HPDE6-E6E7 (cell line): Measurements from ENCODE around the gene SORCS2.
A peak's percentile ranks its signal among the peaks of the same experiment; 100 is the strongest.

Experiments
- DNase-seq: peaks from one replicate; pipeline ENCODE4 v3.0.0; 2011; ENCODE audit warnings: missing footprints; ENCODE audit errors: extremely low spot score

SORCS2 gene

DNA sequence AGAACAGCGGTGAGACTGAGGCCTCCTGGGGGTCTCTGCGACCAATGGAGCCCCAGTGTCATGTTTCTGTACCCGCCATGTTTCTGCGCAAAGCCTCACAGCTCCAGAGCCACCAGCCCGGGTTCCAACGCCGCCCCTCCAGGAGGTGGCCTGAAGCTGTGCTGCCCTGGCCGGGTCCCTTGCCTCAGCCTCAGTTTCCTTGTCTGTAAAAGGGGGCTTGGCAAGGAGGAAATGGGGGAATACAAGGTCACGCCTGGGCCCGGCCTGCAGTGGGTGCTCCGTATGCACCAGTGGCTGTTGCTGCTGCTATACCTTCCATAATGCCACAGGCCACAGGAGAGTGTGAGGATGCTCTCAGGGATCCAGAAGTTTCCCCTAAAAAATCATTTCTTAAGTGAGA is 517.8 kb downstream of the SORCS2 start:
- DNase-seq = no peak

DNA sequence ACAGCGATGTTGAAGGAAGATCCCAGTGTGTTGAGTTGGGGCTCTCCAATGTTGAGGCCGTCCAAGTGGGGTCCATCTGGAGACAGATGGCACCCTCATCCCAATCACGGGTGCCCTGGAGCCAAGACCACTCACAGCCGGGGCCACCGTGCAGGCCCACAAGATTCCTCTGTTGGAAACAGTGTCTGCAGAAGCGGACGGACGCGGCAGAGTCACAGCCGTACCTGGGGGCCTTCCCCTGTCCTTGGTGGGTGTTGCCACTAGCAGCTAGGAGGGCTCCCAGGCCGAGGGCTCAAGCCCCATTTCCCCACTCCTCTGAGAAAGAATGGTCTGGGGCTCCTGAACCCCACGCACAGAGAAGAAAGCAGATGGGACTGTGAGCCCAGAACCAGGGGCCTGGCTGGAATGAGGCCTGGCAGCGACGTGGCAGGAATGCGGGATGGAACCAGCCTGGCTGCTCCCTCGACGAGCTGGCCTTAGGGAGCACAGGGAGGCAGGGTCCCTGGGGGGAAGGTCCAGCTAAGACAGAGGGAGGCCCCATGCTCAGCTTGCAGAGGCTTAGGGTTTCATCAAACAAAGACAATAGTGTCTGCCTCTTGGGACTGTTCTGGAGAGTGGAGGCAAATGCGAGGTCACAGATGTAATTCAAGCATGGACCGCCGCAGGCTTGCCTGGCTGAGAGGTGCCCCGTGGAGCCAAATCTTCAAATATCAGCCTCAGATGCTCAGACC is 518.4 kb downstream of the SORCS2 start:
- no peak for DNase-seq

DNA sequence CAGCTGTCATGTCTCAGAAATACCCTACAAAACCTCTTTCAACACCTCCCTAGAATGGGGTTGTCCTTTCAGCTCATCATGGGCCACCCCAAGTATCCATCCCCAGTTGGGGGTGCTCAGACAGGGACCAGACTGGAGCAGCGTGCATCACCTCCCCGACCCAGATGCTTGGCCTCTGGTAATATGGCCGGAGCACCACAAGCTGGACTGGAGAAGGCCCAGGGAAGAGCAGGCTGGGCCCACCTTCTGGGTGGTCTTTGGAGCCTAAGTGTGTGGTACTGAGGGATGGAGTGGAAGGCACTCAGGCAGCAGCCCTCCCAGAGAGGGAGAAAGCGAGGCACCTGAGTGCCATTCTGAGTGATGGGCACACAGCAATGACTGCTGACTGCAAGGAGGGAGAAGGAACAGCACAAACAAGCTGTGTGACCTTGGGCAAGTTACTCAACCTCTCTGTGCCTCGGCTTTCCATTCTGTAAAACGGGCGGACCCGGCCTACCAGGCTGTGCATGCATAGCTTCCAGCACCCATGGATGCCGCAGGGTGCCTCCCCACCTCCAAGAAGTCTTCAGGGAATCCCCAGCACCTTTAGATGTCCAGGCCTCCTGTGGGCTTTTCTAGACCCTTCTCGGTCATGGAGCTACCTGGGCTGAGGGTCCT is 519.1 kb downstream of the SORCS2 start:
- DNase-seq = no peak

DNA sequence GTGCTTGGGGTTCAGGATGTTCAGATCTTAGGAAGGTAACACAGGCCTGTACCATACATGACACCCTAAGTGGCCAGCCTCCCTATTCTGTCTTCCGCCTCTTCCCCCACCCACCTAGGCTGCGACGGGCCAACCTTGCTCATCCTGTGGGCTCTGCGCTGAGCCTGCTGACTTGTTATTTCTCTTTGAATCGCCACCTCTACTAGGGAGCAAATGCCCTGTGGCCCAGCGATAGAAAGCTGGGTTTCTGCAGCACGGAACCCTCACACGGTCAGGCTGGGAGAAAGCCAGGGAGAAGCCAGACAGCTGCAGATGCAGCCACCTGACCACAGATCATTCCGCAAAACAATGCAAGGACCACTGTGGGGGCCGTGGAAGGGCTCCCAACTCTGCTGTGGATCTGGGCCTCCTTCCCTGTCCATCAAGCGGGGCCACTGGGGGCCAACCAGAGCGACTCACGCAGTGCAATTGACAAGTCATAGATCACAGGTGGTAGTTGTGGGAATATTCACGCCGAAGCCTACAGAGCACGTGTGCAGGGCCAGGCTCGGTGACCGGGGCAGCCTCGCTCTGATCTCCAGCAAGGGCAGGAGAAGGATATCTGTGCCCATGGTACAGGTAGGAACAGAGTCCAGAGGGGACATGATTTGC is 519.8 kb downstream of the SORCS2 start:
- no peak for DNase-seq

DNA sequence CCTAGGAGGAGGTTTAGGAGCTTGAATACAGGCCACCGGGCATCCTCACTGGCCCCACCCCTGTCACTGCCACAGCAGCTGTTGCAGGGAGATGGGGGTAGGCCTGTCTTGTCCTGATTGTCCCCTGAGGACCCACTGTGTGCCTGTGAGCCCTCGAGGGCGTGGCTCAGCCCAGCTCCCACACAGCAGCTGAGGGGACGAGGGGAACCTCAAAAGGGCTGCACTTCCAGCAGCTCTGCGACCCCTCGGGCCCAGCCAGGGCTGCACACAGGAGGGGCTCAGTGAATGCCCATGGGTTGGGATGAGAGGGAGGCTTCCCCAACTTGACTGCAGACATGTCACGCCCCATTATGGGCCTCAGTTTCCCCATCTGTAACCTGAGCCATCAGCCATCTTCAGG is 521.4 kb downstream of the SORCS2 start:
- DNase-seq = no peak

DNA sequence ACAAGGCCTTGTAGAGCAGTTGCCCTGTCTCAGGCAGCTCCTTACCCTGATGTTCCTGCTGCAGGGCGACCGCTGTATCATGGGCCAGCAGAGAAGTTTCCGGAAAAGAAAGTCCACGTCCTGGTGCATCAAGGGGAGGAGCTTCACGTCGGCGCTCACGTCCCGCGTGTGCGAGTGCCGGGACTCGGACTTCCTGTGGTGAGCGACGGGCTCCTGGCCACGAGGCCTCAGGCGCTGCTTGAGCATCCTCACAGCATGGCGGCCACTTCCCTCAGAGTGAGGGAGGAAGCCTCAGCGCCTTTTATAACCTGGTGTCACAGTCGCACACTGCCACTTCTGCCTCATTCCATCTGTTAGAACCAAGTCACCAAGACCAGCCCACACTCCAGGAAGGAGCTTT is 521.8 kb downstream of the SORCS2 start:
- DNase-seq = no peak

DNA sequence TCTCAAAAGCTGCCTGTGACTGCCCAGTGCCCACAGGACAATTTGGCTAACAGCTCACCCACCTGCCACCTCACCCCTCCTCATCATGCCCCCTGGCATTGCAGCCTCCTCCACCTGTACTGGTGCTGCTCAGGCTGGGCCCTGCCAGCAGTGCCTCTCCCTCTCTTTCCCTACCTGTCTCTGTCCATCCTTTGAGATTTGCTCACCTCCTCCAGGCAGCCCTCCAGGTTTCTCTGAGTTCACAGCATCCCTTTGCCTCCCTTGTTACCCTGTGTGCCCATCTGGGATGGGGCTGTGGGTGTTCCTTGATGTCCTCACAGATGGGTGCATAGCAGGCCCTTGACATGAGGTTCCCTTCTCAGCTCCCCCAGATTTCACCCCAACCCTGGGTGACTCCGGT is 522.4 kb downstream of the SORCS2 start:
- no peak for DNase-seq

DNA sequence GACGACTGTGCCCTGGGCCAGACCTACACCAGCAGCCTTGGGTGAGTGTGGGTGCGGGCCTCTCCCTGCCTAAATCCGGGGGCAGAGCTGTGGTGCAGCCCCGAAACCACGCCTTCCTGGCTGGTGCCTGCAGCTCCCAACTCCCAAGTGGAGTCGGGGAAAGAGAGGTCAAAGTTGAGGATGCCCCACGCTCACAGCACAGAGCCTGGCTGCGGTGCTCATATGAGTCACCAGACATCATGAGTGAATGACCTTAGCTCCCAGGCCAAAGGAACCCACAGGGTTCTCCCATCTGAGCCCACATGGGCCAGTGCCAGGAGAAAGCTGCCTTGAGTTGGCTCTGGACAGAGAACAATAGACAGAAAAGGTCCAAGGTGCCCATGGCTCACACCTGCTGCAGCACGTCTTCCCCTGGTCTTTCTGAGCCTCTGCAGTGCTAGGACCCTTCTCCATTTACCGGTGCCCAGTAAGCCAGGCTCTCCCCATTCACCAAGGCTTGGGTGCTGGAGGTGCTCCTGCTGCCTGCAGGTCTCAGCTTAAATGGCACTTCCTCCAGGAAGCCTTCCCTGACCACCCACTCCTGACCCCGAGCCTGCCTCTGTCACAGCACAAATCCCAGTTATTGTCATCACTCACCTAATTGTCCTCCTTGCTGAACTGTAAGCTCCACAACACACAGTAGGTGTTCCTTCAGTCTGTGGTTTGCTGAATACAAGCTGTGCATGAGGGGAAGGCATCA is 523.1 kb downstream of the SORCS2 start:
- no peak for DNase-seq

DNA sequence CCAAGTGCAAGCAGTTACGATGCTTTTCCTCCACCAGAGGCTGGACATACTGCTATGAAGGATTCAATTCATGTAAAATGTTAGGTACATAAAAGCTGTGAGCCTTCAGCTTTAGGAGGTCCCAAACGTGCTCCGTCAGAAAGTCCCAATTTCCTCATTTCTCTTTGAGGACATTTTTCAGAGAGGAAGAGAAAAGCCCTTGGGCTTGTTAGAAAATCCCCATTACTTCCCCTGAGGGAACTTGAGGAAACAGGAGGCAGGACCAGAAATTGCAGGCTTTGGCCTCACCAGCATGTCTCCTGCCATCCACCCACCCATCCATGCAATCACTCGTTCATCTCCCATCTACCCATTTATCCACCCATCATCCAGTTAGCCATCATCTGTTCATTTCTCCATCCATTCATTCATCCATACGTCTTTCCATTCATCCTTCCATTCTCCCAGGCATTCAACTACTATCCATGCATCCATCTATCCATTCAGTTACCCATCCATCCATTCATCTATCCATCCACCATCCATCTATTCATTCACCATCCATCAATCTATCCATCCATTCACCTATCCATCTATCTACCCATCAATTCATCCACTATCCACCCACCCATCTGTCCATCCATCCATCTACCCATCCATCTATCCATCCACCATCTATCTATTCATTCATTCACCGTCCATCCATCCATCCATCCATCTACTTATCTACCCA is 523.8 kb downstream of the SORCS2 start:
- DNase-seq = no peak

DNA sequence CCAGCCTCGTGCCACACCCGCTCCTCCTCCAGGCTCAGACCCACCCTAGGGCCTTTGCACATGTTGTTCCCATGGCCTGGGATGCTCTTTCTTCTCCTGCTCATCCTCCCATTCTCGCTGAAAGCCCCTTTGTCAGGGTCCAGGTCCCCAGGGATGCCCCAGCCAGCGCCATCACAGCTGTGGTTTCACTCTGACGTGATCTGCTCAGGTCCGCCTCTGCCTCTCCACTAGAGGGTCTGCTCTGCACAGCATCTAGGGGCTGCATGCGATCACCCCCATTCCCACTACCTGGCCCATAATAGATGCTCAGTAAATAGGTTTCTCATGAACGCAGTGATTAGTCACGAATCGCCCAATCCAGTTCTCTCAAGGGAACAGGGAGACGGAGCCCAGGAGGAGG is 524.8 kb downstream of the SORCS2 start:
- no peak for DNase-seq

DNA sequence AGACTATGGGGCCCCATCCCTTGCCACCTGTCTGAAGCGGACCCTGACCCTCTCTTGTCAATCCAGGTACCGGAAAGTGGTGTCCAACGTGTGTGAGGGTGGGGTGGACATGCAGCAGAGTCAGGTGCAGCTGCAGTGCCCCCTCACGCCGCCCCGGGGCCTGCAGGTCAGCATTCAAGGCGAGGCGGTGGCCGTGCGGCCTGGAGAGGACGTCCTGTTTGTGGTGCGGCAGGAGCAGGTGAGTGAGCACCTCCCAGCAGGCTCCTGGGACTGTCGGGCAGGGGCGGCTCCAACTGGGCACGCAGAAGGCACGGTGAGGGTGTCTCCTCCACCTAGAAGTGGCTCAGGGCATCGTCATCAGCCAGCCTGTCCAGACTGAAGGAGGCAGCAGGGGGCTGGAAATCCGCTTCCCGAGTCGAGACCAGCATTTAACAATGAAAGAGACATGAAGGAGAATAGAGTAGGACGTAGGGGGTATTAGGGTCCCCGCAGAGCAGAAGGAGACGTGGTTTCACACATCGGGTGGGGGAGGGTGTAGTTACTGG is 525.7 kb downstream of the SORCS2 start:
- DNase-seq = no peak

DNA sequence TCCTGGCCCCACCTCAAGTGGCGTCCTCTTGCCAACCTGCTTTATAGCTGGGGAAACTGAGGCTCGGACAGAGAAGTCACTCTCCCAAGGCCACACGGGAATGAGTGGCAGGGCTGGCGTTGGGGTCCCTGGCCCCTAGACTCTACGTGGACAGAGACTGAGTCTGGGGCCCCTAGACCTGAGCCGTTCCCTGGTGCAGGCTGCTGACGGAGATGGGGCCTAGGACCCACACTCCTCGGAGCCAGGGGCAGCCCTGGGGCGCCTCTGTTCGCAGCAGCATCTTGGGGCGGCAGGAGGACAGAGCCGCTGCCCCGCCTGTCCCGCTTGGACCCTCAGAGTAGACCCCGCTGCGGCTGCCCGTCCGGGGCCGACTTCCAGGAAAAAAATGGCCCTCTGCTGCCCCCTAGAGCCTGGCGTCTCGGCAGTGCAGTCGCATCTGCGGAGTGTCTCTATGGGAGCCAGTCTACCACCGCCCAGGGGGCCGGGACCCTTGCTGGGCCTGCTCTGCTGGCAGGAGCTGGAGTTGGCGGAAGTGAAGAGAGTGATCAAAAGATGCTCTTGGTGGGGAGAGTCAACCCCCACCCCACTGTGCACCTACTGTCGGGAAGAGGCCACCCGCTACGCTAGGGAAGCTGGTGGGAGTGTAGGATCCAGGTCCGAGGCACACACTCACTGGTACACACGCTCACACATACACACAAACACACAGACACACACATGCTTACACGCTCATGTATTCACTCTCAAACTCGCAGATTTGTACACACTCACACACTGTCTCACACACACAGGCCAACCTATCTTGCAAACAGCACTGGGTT is 527.2 kb downstream of the SORCS2 start:
- DNase-seq = peak; percentile 73

DNA sequence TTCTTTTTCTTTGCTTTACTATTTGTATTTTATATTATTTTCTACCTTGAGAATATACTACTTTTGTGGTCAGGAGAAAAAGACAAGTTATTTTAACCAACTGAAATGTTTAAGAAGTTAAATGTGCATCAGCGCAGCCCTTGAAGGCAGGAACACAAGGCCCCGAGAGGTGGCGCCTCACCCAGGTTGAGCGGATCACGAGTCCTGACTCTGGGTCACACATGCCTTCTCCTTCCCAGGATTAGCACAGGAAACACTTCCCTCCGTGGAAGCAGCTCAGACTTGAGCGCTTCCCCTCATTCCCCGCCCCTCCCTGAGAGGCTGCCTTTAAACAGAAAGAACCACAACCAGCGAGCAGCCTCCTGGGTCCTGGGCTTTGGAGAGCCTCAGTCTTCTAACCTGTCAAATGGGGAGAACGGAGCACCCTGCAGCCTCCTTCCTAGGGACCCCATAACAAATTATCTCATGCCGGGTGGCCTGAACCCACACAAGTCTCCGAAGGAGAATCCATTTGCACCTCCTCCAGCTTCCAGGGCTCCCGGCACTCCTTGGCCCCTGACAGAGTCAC is 529.7 kb downstream of the SORCS2 start:
- DNase-seq = no peak

DNA sequence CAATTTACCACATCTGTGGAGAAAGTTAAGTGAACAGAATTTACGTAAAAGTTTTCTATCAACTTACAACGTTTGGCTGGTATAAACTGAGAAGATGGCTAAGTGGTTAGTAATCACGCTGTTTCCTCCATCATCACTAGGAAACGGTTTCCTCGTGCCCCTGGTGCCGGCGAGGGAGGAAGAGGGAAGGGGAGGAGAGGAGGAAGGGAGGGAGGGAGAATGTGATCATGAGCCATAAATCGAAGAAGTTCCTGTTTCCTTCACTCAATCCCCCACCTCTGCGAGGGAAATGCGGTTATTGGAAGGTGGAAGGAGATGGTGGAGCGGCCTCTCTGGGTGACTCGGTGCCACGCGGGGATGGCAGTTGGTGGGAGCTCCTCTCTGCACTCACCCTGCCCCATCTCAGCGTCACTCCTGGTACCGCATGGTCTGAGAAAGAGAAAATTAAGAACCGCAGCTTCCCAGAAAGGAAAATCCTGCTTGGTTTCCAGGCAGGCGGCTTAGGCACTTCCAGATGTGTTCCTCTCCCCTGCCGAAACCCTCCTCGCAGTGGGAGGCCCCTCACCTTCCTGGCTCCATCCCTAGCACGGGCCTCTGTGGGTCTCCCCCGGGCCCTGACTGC is 530.5 kb downstream of the SORCS2 start:
- no peak for DNase-seq

DNA sequence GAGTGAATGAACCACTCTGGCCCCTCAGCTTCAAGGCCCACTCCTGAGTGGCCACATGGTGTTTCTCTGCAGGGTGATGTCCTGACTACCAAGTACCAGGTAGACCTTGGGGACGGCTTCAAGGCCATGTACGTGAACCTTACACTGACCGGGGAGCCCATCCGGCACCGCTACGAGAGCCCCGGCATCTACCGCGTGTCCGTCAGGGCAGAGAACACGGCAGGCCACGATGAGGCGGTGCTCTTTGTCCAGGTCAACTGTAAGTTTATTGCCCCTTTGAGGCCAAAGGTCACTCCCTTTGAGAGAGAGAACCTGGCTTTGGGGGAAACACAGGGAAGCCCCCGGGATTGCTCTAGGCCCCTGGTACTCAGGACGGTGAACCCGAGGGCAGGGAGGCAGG is 531.3 kb downstream of the SORCS2 start:
- no peak for DNase-seq

DNA sequence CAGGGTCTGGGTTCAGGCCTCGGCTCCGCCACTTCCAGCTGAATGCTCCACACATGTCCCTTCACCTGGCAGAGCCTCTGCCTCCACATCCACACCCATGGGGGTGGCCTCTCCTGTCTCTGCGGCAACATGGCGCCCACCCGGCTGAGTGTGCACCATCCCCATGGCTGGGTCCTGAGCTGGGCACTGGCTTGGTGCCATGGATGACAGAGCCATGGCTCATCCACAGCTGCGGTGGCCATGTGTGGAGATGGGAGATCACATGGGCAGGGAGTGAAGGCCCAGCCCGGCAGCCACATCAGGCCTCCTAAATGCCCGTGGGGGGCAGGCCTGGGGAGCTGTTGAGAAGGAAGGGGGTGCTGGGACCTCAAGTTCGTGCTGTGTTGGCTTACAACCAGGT is 533.6 kb downstream of the SORCS2 start:
- DNase-seq = peak; percentile 40

DNA sequence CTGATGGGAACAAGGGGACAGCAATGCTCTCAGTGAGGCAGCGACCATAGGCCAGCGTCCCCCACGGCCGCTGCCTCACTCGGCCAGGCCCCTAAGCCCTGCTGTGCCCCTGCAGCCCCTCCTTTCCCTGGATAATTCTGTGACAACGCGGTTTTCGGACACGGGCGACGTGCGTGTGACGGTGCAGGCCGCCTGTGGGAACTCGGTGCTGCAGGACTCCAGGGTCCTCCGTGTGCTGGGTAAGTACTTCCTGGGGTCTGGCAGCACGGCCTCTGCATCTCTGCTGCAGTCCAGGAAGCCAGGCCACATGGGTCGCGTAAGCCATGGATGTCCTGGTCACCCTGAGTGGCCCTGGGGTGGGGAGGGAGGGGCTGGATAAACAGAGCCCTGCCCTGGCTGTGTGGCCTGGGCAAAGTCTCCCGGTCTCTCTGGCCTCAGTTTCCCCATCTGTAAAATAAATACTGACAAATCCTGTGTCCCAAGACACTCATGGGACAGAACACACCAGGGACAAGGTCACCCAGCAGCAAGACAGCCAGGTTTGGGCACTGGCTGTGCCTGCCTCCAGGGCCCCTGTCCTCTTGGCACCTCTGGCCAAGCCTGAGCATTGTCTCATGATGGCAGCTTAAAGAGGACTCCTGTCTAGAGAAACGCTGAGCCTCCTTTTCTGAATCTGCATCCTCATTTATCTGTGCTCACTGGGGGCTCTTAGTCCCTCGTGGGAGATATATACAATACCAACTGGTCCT is 534.5 kb downstream of the SORCS2 start:
- no peak for DNase-seq

DNA sequence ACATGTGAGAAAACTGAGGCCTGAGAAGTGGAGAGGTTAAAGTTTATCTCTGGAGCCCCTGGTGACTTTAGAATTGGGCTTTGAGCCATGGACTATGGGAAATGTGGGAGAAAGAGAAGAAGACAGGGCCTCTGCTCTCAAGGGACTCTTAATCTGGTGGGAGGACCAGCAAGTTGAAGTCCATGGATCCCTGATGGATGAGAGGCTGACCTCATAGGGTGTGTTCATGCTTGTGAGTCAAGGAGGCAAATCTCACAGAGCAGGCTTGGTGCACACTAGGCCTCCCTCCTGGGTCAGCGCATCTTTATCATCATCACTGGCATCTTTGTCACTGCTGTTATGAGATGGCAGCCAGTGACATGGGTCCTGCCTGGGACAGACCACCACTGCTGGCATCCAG is 535.4 kb downstream of the SORCS2 start:
- no peak for DNase-seq

DNA sequence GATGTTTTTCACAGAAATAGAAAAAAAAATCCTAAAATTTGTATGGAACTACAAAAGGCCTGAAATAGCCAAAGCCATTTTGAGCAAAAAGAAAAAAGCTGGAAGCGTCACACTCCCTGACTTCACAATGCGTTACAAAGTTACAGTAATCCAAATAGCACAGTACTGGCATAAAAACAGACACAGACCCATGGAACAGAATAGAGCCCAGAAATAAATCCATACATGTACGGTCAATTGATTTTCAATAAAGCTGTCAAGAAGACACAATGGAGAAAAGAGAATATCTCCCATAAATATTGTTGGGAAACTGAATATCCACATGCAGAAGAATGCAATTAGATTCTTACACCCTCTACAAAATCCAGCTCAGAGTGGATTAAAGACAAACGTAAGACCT is 539.1 kb downstream of the SORCS2 start:
- no peak for DNase-seq
